Measurements from ENCODE around the gene TTLL4. TPM values are rescaled to one million over a fixed set of nuclear protein-coding genes. Genes with fewer than 3 reads are reported as not detected.

TTLL4 gene
- total and polyA plus RNA-seq, 2 of the 8 experiments (the other 6 are each of a cell fraction or from before 2014, with no cell fraction given), result 71.1 to 105 TPM

DNA sequence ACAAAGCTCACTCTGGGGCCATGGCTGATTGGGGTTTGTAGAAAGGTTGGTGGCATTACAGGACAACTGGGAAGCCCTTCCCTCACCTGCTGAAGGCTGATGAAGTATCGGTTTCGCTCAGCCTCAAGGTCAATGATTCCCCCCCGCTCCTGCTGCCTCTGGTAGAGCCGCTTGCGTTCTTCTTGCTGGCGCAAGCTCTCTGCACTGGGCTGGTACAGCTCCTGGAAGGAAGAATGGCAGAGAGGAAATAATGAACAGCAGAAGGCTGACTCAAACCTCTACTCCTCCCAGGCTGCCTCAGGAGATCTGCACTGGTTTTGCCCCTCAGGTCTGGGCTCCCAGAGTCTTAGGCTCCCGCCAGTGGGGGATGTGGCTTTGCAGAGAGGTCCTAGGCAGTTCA, 46.0 kb upstream of the TTLL4 start:
- no peak for FAIRE-seq
- H3K9me3 ChIP-seq (ENCODE audit: insufficient read depth in 2 of 2, low read depth in 1 of 2, low read length in 1 of 2), result no peaks in the 10 kb centered on the region
- no peak overlapping the region for H2BK5ac ChIP-seq (ENCODE audit: low read depth, low read length)
- H4K8ac ChIP-seq (ENCODE audit: extremely low read depth, insufficient read depth, low read length), result no peak overlapping the region
- no peak overlapping the region for H3K27ac ChIP-seq (ENCODE audit: low read depth, low read length)
- H3K14ac ChIP-seq (ENCODE audit: insufficient read length), result no peak overlapping the region
- H3K4me1 ChIP-seq (replicated peaks in 1 of 4; ENCODE audit: control insufficient read depth in 3 of 4, insufficient read depth in 4 of 4, low read length in 3 of 4), result peaks cover 0 to 5% (median under 1%) of the 10 kb centered on the region in 4 experiments; a peak in 2 of 7 replicates
- no peak overlapping the region for H3K4me3 ChIP-seq (ENCODE audit: extremely low read depth in 1 of 4, insufficient read depth in 2 of 4, low read depth in 3 of 4, low read length in 4 of 4)
- H3K9ac ChIP-seq (replicated peaks in 1 of 4; ENCODE audit: extremely low read depth in 1 of 4, low read depth in 3 of 4, low read length in 3 of 4), result no peak overlapping the region
- no peak overlapping the region for H4K5ac ChIP-seq (ENCODE audit: insufficient read length, low read depth, low read length)
- no peaks in the 10 kb centered on the region for H3K27me3 ChIP-seq (replicated peaks in 1 of 4; ENCODE audit: control insufficient read depth in 3 of 4, extremely low read depth in 1 of 4, insufficient read depth in 3 of 4, low read length in 3 of 4)
- H4K91ac ChIP-seq (replicated peaks; ENCODE audit: insufficient read length, low read length), result no peak overlapping the region
- H3K56ac ChIP-seq (replicated peaks; ENCODE audit: insufficient read length, low read depth, low read length), result no peak overlapping the region
- no peak overlapping the region for H3K23ac ChIP-seq (ENCODE audit: insufficient read length)
- H2BK12ac ChIP-seq (ENCODE audit: low read depth, low read length), result no peak overlapping the region
- 93% methylated on average over 7 of the region's 7 CpGs; no CpG with 5 or more reads in 1 of the 2 experiments for WGBS, 2 experiments (ENCODE audit: extremely low coverage in 1 of 2, insufficient coverage in 1 of 2, insufficient read length in 1 of 2, insufficient replicate concordance in 2 of 2, low coverage in 1 of 2, low lambda C conversion rate in 2 of 2, missing lambda C conversion rate in 1 of 2)
- ChIA-PET POLR2A (ENCODE audit: partially characterized antibody) (no interaction called here), CTCF (ENCODE audit: partially characterized antibody) (interaction anchor here (1.2 to 1.9 kb wide), 2 partner anchors 18 to 183 kb away, joined by 4 to 6 read pairs; no protein-coding TSS in a partner anchor)
- H2BK120ac ChIP-seq (replicated peaks; ENCODE audit: low read depth, low read length), result no peak overlapping the region
- H3K18ac ChIP-seq (ENCODE audit: extremely low read depth, low read length), result no peak overlapping the region
- H3K36me3 ChIP-seq (ENCODE audit: control insufficient read depth in 2 of 4, insufficient read depth in 4 of 4, low read length in 3 of 4), result peaks cover 30 to 57% (median 46%) of the 10 kb centered on the region in 4 experiments
- H2AFZ ChIP-seq (ENCODE audit: low read length), result no peak overlapping the region
- H3K23me2 ChIP-seq (ENCODE audit: low read depth, low read length), result peaks cover 5% of the 10 kb centered on the region; the same call in 1 of the 2 replicates
- peaks cover 2% of the 10 kb centered on the region; the same call in 1 of the 2 replicates for H3K79me1 ChIP-seq (ENCODE audit: low read depth, low read length)
- no peak for DNase-seq (ENCODE audit: low read depth in 1 of 2, low spot score in 2 of 2)
- H4K20me1 ChIP-seq (replicated peaks in 1 of 2; ENCODE audit: control insufficient read depth in 1 of 2, insufficient read depth in 2 of 2, low read length in 2 of 2), result no peaks in the 10 kb centered on the region
- no peak overlapping the region for H3K4me2 ChIP-seq (ENCODE audit: insufficient read depth in 1 of 2, low read depth in 2 of 2, low read length in 2 of 2)
- no peak overlapping the region for H2BK15ac ChIP-seq (ENCODE audit: low read length)
- H3K79me2 ChIP-seq (ENCODE audit: control insufficient read depth in 1 of 2, insufficient read depth in 2 of 2, low read length in 2 of 2), result 0 out of 4 replicates have a peak, but pooled peaks cover 0 to 6% of the 10 kb centered on the region in 2 experiments
- no peak overlapping the region for H3K4ac ChIP-seq (replicated peaks; ENCODE audit: insufficient read length, low read depth, low read length)
- H2AK5ac ChIP-seq (ENCODE audit: low read depth, low read length), result no peak overlapping the region
- no peak overlapping the region for H2BK20ac ChIP-seq (ENCODE audit: low read length)
- no peak for TF ChIP-seq KDM5A (IDR thresholded peaks at IDR 0.05; ENCODE audit: low read length)
- no peak for TF ChIP-seq ZNF274 (IDR thresholded peaks at IDR 0.05; ENCODE audit: borderline replicate concordance, extremely low read depth, low read length)
- TF ChIP-seq RNF2 (IDR thresholded peaks at IDR 0.05; ENCODE audit: borderline replicate concordance, low read depth, low read length, missing control alignments, poor library complexity, severe bottlenecking), result no peak
- no peak for TF ChIP-seq RAD21 (IDR thresholded peaks at IDR 0.05 in 1 of 2, conservative IDR thresholded peaks at IDR 0.05 in 1 of 2; ENCODE audit: low read depth in 2 of 2, low read length in 2 of 2)
- TF ChIP-seq ATF2 (IDR thresholded peaks at IDR 0.05; ENCODE audit: low read length), result no peak
- TF ChIP-seq EP300 (IDR thresholded peaks at IDR 0.05; ENCODE audit: borderline replicate concordance in 1 of 2, low read depth in 2 of 2, low read length in 2 of 2), result no peak
- TF ChIP-seq CREB1 (IDR thresholded peaks at IDR 0.05), result no peak
- no peak for TF ChIP-seq GTF2F1 (IDR thresholded peaks at IDR 0.05; ENCODE audit: borderline replicate concordance, low read depth, low read length)
- TF ChIP-seq NANOG (IDR thresholded peaks at IDR 0.05; ENCODE audit: insufficient read depth, low read depth, low read length, poor library complexity, severe bottlenecking), result no peak
- TF ChIP-seq CBX8 (IDR thresholded peaks at IDR 0.05; ENCODE audit: borderline replicate concordance, low read depth, low read length), result no peak

Data from H1 (cell line).